GM23338 (cell line): ENCODE results near the gene NUP107. TPM values are rescaled to one million over a fixed set of nuclear protein-coding genes. Genes with fewer than 3 reads are reported as not detected.

ENCODE experiments used
- ATAC-seq: fragments of 200-7000 bp; cut with Tn5 transposase; 3 replicates; pipeline ENCODE4 v1.9.1; 2020
- DNase-seq: peaks from one replicate; pipeline ENCODE4 v3.0.0-alpha.2; 2015; ENCODE audit warnings: low spot score
- H2AFZ ChIP-seq: fragments of 200-600 bp; sonication (generic); 2 replicates; pipeline ENCODE4 v1.8.0; 2016; ENCODE audit warnings: antibody characterized with exemption, mild to moderate bottlenecking, moderate library complexity
- H3F3A ChIP-seq: fragments of 200-600 bp; sonication (generic); replicated peaks from 2 replicates; pipeline ENCODE4 v1.8.0; 2017; ENCODE audit warnings: antibody characterized with exemption, mixed run types, low read depth
- H3K27ac ChIP-seq: fragments of 200-600 bp; sonication (generic); 2 replicates; pipeline ENCODE4 v1.6.1; 2016; ENCODE audit warnings: low read depth
- H3K27me3 ChIP-seq: fragments of 200-600 bp; sonication (generic); 2 replicates; pipeline ENCODE4 v1.8.0; 2016; ENCODE audit warnings: mild to moderate bottlenecking, mixed run types, moderate library complexity; ENCODE audit not compliant: insufficient read depth
- H3K36me3 ChIP-seq: fragments of 200-600 bp; sonication (generic); 2 replicates; pipeline ENCODE4 v1.8.0; 2016; ENCODE audit warnings: mild to moderate bottlenecking; ENCODE audit not compliant: insufficient read depth
- H3K4me1 ChIP-seq: fragments of 200-600 bp; sonication (generic); 2 replicates; pipeline ENCODE4 v1.8.0; 2016; ENCODE audit warnings: mild to moderate bottlenecking, moderate library complexity; ENCODE audit not compliant: insufficient read depth
- H3K4me2 ChIP-seq: fragments of 200-600 bp; sonication (generic); 2 replicates; pipeline ENCODE4 v1.7.1; 2017; ENCODE audit warnings: mixed run types
- H3K4me3 ChIP-seq: fragments of 200-600 bp; sonication (generic); 2 replicates; pipeline ENCODE4 v1.6.1; 2016; ENCODE audit warnings: mixed run types
- H3K79me2 ChIP-seq: fragments of 200-600 bp; sonication (generic); replicated peaks from 2 replicates; pipeline ENCODE4 v1.8.0; 2017; ENCODE audit warnings: mild to moderate bottlenecking; ENCODE audit not compliant: insufficient read depth
- H3K9me2 ChIP-seq: fragments of 200-600 bp; sonication (generic); 2 replicates; pipeline ENCODE4 v1.8.0; 2017; ENCODE audit not compliant: insufficient read depth
- H4K20me1 ChIP-seq: fragments of 200-600 bp; sonication (generic); replicated peaks from 2 replicates; pipeline ENCODE4 v1.8.0; 2017; ENCODE audit warnings: mild to moderate bottlenecking; ENCODE audit not compliant: insufficient read depth
- H3K27ac Mint-ChIP-seq: 2 replicates; pipeline ENCODE4 v1.8.0; 2020; ENCODE audit warnings: inconsistent platforms, mild to moderate bottlenecking, moderate library complexity, mixed read lengths
- H3K27me3 Mint-ChIP-seq: 3 replicates; pipeline ENCODE4 v1.8.0; 2022; ENCODE audit warnings: low read depth, mild to moderate bottlenecking, moderate library complexity, mixed read lengths, inconsistent platforms; ENCODE audit not compliant: insufficient read depth, poor library complexity
- H3K36me3 Mint-ChIP-seq: 3 replicates; pipeline ENCODE4 v1.8.0; 2021; ENCODE audit warnings: low read depth, mild to moderate bottlenecking, inconsistent platforms, moderate library complexity, mixed read lengths
- H3K4me1 Mint-ChIP-seq: 3 replicates; pipeline ENCODE4 v1.8.0; 2020; ENCODE audit warnings: mild to moderate bottlenecking, inconsistent platforms, mixed read lengths
- H3K4me3 Mint-ChIP-seq: 3 replicates; pipeline ENCODE4 v1.8.0; 2021; ENCODE audit warnings: moderate library complexity, mild to moderate bottlenecking, inconsistent platforms, mixed read lengths
- H3K9me3 Mint-ChIP-seq: 3 replicates; pipeline ENCODE4 v1.8.0; 2020; ENCODE audit warnings: moderate library complexity, mild to moderate bottlenecking, inconsistent platforms, mixed read lengths
- CREB1 ChIP-seq: fragments of 250-450 bp; sonication (Bioruptor Pico); IDR thresholded peaks from 2 replicates; pipeline ENCODE4 v1.5.0; 2020; ENCODE audit warnings: low read depth, mild to moderate bottlenecking, moderate library complexity
- ETS1 ChIP-seq: IDR thresholded peaks from 2 replicates; pipeline ENCODE4 v1.6.1; 2016; ENCODE audit warnings: antibody characterized with exemption
- EZH2 ChIP-seq: fragments of 200-600 bp; sonication (generic); IDR thresholded peaks from one replicate; pipeline ENCODE4 v1.8.0; 2017; ENCODE audit warnings: antibody characterized with exemption, mild to moderate bottlenecking, low read depth; ENCODE audit not compliant: unreplicated experiment
- EZH2phosphoT487 ChIP-seq: fragments of 200-600 bp; sonication (generic); IDR thresholded peaks from one replicate; pipeline ENCODE4 v1.8.1; 2018; ENCODE audit warnings: antibody characterized with exemption; ENCODE audit not compliant: unreplicated experiment
- JUNB ChIP-seq: IDR thresholded peaks from one replicate; pipeline ENCODE4 v1.6.1; 2016; ENCODE audit warnings: antibody characterized with exemption; ENCODE audit not compliant: unreplicated experiment
- NANOG ChIP-seq: IDR thresholded peaks from 2 replicates; pipeline ENCODE4 v1.6.1; 2016; ENCODE audit warnings: antibody characterized with exemption, borderline replicate concordance
- POLR2AphosphoS5 ChIP-seq: IDR thresholded peaks from 2 replicates; pipeline ENCODE4 v1.6.1; 2016; ENCODE audit warnings: antibody characterized with exemption, low read depth
- ZNF114 ChIP-seq: fragments of 250-450 bp; sonication (Bioruptor Pico); IDR thresholded peaks from 2 replicates; pipeline ENCODE4 v1.5.0; 2020; ENCODE audit warnings: mild to moderate bottlenecking, moderate library complexity
- ZNF331 ChIP-seq: fragments of 250-450 bp; sonication (Bioruptor Pico); IDR thresholded peaks from 2 replicates; pipeline ENCODE4 v1.5.0; 2020; ENCODE audit warnings: low read depth, mild to moderate bottlenecking, moderate library complexity
- ZNF462 ChIP-seq: fragments of 250-450 bp; sonication (Bioruptor Pico); IDR thresholded peaks from 2 replicates; pipeline ENCODE4 v1.5.0; 2020; ENCODE audit warnings: mild to moderate bottlenecking, moderate library complexity
- polyA plus RNA-seq: library from polyadenylated mRNA; unstranded; fragments of >200 nt; fragmentation: Nextera tagmentation; extraction: Ambion mirVana; gene quantifications from 2 replicates; pipeline ENCODE4 v1.2.1, GENCODE V29; 2016
- total RNA-seq: library from RNA; depleted of rRNA; stranded (reverse); fragments of >200 nt; shearing (Covaris generic); gene quantifications from 2 replicates; pipeline ENCODE4 v1.2.3, GENCODE V29; 2014
- TF ChIP-seq, protein P1 (sequence below): IDR thresholded peaks from one replicate; pipeline ENCODE4 v1.6.1; 2018; ENCODE audit warnings: antibody characterized with exemption; ENCODE audit not compliant: unreplicated experiment
- TF ChIP-seq, protein P2 (sequence below), 2 experiments: fragments of 200-600 bp in 1 of 2; sonication (generic) in 1 of 2; conservative IDR thresholded peaks; 2 replicates each; pipeline versions ENCODE4 v1.5.1 to v1.6.1; 2016 to 2017; ENCODE audit warnings: antibody characterized with exemption in 2 of 2, low read depth in 2 of 2, mild to moderate bottlenecking in 2 of 2, moderate library complexity in 1 of 2

NUP107 gene
- total and polyA plus RNA-seq, 2 experiments from 2014 or later: 123 to 152 TPM

DNA sequence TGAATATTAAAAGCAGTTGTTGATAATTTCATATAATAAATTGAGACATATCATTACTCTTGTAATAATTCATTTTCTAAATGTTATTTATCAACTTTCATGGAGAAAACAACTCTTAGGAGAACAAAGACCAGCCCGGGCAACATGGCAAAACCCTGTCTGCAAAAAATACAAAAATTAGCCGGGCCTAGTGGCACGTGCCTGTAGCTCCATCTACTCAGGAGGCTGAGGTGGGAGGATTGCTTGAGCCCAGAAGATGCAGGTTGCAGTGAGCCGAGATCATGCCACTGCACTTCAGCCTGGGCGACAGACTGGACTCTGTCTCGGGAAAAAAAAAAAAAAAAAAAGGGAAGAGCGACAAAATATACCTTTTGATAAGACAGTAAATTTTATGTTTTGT lies 80.4 kb downstream of the NUP107 start:
- no peaks in the 10 kb centered on the region for H3K9me2 ChIP-seq
- Mint-ChIP-seq H3K27ac (no peak overlapping the region), H3K36me3 (peaks cover 21% of the 10 kb centered on the region), H3K4me1 (no peaks in the 10 kb centered on the region), H3K4me3 (no peak overlapping the region), H3K9me3 (no peaks in the 10 kb centered on the region), H3K27me3 (peaks cover 3% of the 10 kb centered on the region)
- H4K20me1 ChIP-seq: no peaks in the 10 kb centered on the region
- H3K4me1 ChIP-seq: no peaks in the 10 kb centered on the region
- DNase-seq (no peak), ATAC-seq (no peak)
- H3K36me3 ChIP-seq: peaks cover 6% of the 10 kb centered on the region; the same call in 1 of the 2 replicates
- H3K27ac ChIP-seq: no peak overlapping the region
- no peaks in the 10 kb centered on the region for H3F3A ChIP-seq
- H3K4me3 ChIP-seq: no peak overlapping the region
- no peak overlapping the region for H3K4me2 ChIP-seq
- H3K27me3 ChIP-seq: no peaks in the 10 kb centered on the region
- no peak overlapping the region for H2AFZ ChIP-seq
- H3K79me2 ChIP-seq: no peaks in the 10 kb centered on the region
- no peak for TF ChIP-seq NANOG
- TF ChIP-seq JUNB: no peak
- TF ChIP-seq EZH2phosphoT487: no peak
- TF ChIP-seq POLR2AphosphoS5: no peak
- TF ChIP-seq EZH2: no peak
- no peak for TF ChIP-seq ZNF114
- TF ChIP-seq, protein P1, sequence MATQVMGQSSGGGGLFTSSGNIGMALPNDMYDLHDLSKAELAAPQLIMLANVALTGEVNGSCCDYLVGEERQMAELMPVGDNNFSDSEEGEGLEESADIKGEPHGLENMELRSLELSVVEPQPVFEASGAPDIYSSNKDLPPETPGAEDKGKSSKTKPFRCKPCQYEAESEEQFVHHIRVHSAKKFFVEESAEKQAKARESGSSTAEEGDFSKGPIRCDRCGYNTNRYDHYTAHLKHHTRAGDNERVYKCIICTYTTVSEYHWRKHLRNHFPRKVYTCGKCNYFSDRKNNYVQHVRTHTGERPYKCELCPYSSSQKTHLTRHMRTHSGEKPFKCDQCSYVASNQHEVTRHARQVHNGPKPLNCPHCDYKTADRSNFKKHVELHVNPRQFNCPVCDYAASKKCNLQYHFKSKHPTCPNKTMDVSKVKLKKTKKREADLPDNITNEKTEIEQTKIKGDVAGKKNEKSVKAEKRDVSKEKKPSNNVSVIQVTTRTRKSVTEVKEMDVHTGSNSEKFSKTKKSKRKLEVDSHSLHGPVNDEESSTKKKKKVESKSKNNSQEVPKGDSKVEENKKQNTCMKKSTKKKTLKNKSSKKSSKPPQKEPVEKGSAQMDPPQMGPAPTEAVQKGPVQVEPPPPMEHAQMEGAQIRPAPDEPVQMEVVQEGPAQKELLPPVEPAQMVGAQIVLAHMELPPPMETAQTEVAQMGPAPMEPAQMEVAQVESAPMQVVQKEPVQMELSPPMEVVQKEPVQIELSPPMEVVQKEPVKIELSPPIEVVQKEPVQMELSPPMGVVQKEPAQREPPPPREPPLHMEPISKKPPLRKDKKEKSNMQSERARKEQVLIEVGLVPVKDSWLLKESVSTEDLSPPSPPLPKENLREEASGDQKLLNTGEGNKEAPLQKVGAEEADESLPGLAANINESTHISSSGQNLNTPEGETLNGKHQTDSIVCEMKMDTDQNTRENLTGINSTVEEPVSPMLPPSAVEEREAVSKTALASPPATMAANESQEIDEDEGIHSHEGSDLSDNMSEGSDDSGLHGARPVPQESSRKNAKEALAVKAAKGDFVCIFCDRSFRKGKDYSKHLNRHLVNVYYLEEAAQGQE: no peak
- no peak for TF ChIP-seq ZNF331 (CRISPR knock-in tag)
- TF ChIP-seq CREB1: no peak
- TF ChIP-seq, protein P2, sequence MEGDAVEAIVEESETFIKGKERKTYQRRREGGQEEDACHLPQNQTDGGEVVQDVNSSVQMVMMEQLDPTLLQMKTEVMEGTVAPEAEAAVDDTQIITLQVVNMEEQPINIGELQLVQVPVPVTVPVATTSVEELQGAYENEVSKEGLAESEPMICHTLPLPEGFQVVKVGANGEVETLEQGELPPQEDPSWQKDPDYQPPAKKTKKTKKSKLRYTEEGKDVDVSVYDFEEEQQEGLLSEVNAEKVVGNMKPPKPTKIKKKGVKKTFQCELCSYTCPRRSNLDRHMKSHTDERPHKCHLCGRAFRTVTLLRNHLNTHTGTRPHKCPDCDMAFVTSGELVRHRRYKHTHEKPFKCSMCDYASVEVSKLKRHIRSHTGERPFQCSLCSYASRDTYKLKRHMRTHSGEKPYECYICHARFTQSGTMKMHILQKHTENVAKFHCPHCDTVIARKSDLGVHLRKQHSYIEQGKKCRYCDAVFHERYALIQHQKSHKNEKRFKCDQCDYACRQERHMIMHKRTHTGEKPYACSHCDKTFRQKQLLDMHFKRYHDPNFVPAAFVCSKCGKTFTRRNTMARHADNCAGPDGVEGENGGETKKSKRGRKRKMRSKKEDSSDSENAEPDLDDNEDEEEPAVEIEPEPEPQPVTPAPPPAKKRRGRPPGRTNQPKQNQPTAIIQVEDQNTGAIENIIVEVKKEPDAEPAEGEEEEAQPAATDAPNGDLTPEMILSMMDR (conservative IDR thresholded peaks at IDR 0.05; ENCODE audit: low read depth in 2 of 2): no peak
- TF ChIP-seq ETS1: no peak
- no peak for TF ChIP-seq ZNF462 (CRISPR knock-in tag)
